ENCODE data around the gene PYCARD. TPM values are rescaled to one million over a fixed set of nuclear protein-coding genes. Genes with fewer than 3 reads are reported as not detected.

Gene PYCARD
- total RNA-seq, 1 experiment from 2014 or later = 37.5 TPM

- H3K27me3 ChIP-seq (ENCODE audit: insufficient read depth, low read length) = no peaks in the 10 kb centered on the region
- H3T11ph ChIP-seq (ENCODE audit: low read length) = no peak overlapping the region
- Mint-ChIP-seq H3K4me1 (peaks cover 0 to 5% of the 10 kb centered on the region in 2 experiments; a peak in 1 of 4 replicates), H3K27ac (peak overlapping the region in 1 of 3 experiments; percentile 32; a peak in 1 of 7 replicates), H3K4me3 (no peak overlapping the region; a peak in 1 of 5 replicates), H3K36me3 (ENCODE audit: insufficient read depth in 1 of 3, low read depth in 3 of 3) (peaks cover 54 to 89% (median 75%) of the 10 kb centered on the region in 3 experiments), H3K27me3 (ENCODE audit: low read depth) (no peaks in the 10 kb centered on the region; the same call in 1 of the 2 replicates), H3K9me3 (no peaks in the 10 kb centered on the region)
- no peak overlapping the region for H3K4me2 ChIP-seq (ENCODE audit: insufficient read depth, insufficient read length, low read length)
- H3K9me3 ChIP-seq (ENCODE audit: control insufficient read depth, low read depth, low read length) = no peaks in the 10 kb centered on the region
- no peak overlapping the region for H3K14ac ChIP-seq (ENCODE audit: insufficient read depth, low read length)
- no peak overlapping the region for H2BK120ac ChIP-seq (ENCODE audit: low read depth, low read length, poor library complexity, severe bottlenecking)
- H3K79me2 ChIP-seq (ENCODE audit: insufficient read depth, low read length) = 0 out of 2 replicates have a peak, but pooled peaks cover 2% of the 10 kb centered on the region
- no peak overlapping the region for H2BK5ac ChIP-seq (ENCODE audit: insufficient read length, low read length)
- no CpG with 5 or more reads among the region's 7 CpGs for WGBS (ENCODE audit: extremely low coverage, insufficient read length, low lambda C conversion rate)
- DNase-seq = no peak
- no peak overlapping the region for H3K23ac ChIP-seq (ENCODE audit: insufficient read length, low read depth, low read length)
- H2BK15ac ChIP-seq (ENCODE audit: low read depth, low read length) = no peak overlapping the region
- H4K5ac ChIP-seq (ENCODE audit: insufficient read length, low read depth, low read length) = no peak overlapping the region
- no peaks in the 10 kb centered on the region for H3K4me1 ChIP-seq (ENCODE audit: insufficient read depth, low read length)
- no peak overlapping the region for H4K8ac ChIP-seq (replicated peaks; ENCODE audit: insufficient read length, low read depth, low read length)
- no peak overlapping the region for H3K4ac ChIP-seq (ENCODE audit: low read depth, low read length)
- no peak overlapping the region for H3K56ac ChIP-seq (ENCODE audit: insufficient read length, low read depth, low read length)
- H2BK12ac ChIP-seq (ENCODE audit: insufficient read length, low read depth, low read length) = no peak overlapping the region
- no peaks in the 10 kb centered on the region for H3K23me2 ChIP-seq (ENCODE audit: insufficient read length, low read depth, low read length, poor library complexity, severe bottlenecking)
- H2AFZ ChIP-seq (ENCODE audit: low read length) = no peak overlapping the region
- H2AK5ac ChIP-seq (ENCODE audit: insufficient read length, low read length) = no peak overlapping the region
- H2BK20ac ChIP-seq (ENCODE audit: low read depth, low read length, poor library complexity, severe bottlenecking) = no peak overlapping the region
- H4K91ac ChIP-seq (ENCODE audit: insufficient read length, low read depth, low read length) = no peak overlapping the region
- no peak overlapping the region for H3K27ac ChIP-seq (ENCODE audit: insufficient read length, low read depth, low read length)
- no peaks in the 10 kb centered on the region for H3K79me1 ChIP-seq (ENCODE audit: insufficient read depth, low read depth, low read length, poor library complexity, severe bottlenecking)
- H3K18ac ChIP-seq (ENCODE audit: insufficient read length, low read depth, low read length) = no peak overlapping the region
- no peak for TF ChIP-seq CTCF (conservative IDR thresholded peaks at IDR 0.05)
- no peak overlapping the region for H3K9ac ChIP-seq (ENCODE audit: extremely low read depth, insufficient read length, low read length)
- H4K20me1 ChIP-seq (ENCODE audit: control insufficient read depth, insufficient read depth, insufficient read length) = no peaks in the 10 kb centered on the region
Measured at GRCh38 chr16:31194898-31195297, 7.7 kb downstream of the PYCARD start.

Measured in H9 (cell line).